ENCODE data around the gene MDM1. TPM values are rescaled to one million over a fixed set of nuclear protein-coding genes. Genes with fewer than 3 reads are reported as not detected.

The MDM1 gene
- total RNA-seq, 4 donors from 2014 or later, result 5.9 to 9.3 (median 7.6) TPM

GRCh38 chr12:68376901-68377300, 44.7 kb upstream of the MDM1 start:
- intact Hi-C loops (cut with DNase I; ENCODE audit: low total_unique reads), result no loop called here
- WGBS, 2 donors, result 93 to 95% methylated on average over 7 of the region's 7 CpGs
- TF ChIP-seq POLR2A (IDR thresholded peaks at IDR 0.05) (no peak), CTCF (IDR thresholded peaks at IDR 0.05) (no peak)
- no peak for DNase-seq (ENCODE audit: low spot score in 2 of 2)
- no peak overlapping the region for H3K4me3 ChIP-seq (ENCODE audit: low read depth, poor library complexity, severe bottlenecking)

GRCh38 chr12:68375756-68376695, 43.9 kb upstream of the MDM1 start:
- DNase-seq (ENCODE audit: low spot score in 2 of 2), result no peak
- TF ChIP-seq POLR2A (IDR thresholded peaks at IDR 0.05), result no peak
- TF ChIP-seq CTCF (IDR thresholded peaks at IDR 0.05), result no peak
- 89 to 95% methylated on average over 4 of the region's 4 CpGs for WGBS, 2 donors
- H3K4me3 ChIP-seq (ENCODE audit: low read depth, poor library complexity, severe bottlenecking), result no peak overlapping the region
- intact Hi-C loops (cut with DNase I; ENCODE audit: low total_unique reads), result no loop called here

GRCh38 chr12:68374307-68374982, 42.3 kb upstream of the MDM1 start:
- intact Hi-C loops (cut with DNase I; ENCODE audit: low total_unique reads), result no loop called here
- H3K4me3 ChIP-seq (ENCODE audit: low read depth, poor library complexity, severe bottlenecking), result no peak overlapping the region
- TF ChIP-seq CTCF (IDR thresholded peaks at IDR 0.05) (no peak), POLR2A (IDR thresholded peaks at IDR 0.05) (no peak)
- DNase-seq (ENCODE audit: low spot score in 2 of 2), result no peak
- 75 to 77% methylated on average over 10 of the region's 10 CpGs for WGBS, 2 donors

- 86 to 93% methylated on average over 3 of the region's 3 CpGs for WGBS, 2 donors
- H3K4me3 ChIP-seq (ENCODE audit: low read depth, poor library complexity, severe bottlenecking), result no peak overlapping the region
- intact Hi-C loops (cut with DNase I; ENCODE audit: low total_unique reads), result no loop called here
- DNase-seq (ENCODE audit: low spot score in 2 of 2), result no peak
- TF ChIP-seq POLR2A (IDR thresholded peaks at IDR 0.05) (no peak), CTCF (IDR thresholded peaks at IDR 0.05) (no peak)
Measured at GRCh38 chr12:68370667-68371066, 38.5 kb upstream of the MDM1 start.

GRCh38 chr12:68370006-68370590, 37.9 kb upstream of the MDM1 start:
- WGBS, 2 donors, result 76 to 81% methylated on average over 8 of the region's 8 CpGs
- TF ChIP-seq POLR2A (IDR thresholded peaks at IDR 0.05) (no peak), CTCF (IDR thresholded peaks at IDR 0.05) (no peak)
- intact Hi-C loops (cut with DNase I; ENCODE audit: low total_unique reads), result no loop called here

More at GRCh38 chr12:68370006-68370590, 37.9 kb upstream of the MDM1 start:
- no peak for DNase-seq (ENCODE audit: low spot score in 2 of 2)
- no peak overlapping the region for H3K4me3 ChIP-seq (ENCODE audit: low read depth, poor library complexity, severe bottlenecking)

Data from lower leg skin (tissue), 4 donors.